AG04450 (cell line): Measurements from ENCODE around the gene CYP2D6. TPM values are rescaled to one million over a fixed set of nuclear protein-coding genes. Genes with fewer than 3 reads are reported as not detected.
"Not testable (repeated sequence)": the region's sequence is repeated elsewhere in the genome, so short reads cannot be mapped to it uniquely, and the experiment has no call there.

ENCODE experiments used
- CTCF ChIA-PET: fragments of 300-600, 350-600 bp; formaldehyde crosslinking; extraction: SDS; loops from one replicate; lab custom pipeline; 2022; ENCODE audit warnings: antibody characterized with exemption, inconsistent platforms; lab: Charles Lee
- POLR2A ChIA-PET: fragments of 350-600 bp; formaldehyde crosslinking; extraction: SDS; loops from one replicate; lab custom pipeline; 2021; ENCODE audit warnings: antibody characterized with exemption, inconsistent platforms; lab: Yijun Ruan, JAX
- DNase-seq: peaks from one replicate; pipeline ENCODE4 v3.0.0-alpha.2; 2011; ENCODE audit warnings: low read depth, low spot score
- H3K27ac ChIP-seq: one replicate; pipeline ENCODE4 v1.5.1; 2012; ENCODE audit warnings: low read depth, low read length, control low read depth
- H3K27me3 ChIP-seq: one replicate; pipeline ENCODE4 v1.6.0; 2012; ENCODE audit warnings: low read length; ENCODE audit not compliant: control insufficient read depth, insufficient read depth
- H3K4me3 ChIP-seq: 2 replicates; pipeline ENCODE4 v1.5.1; 2011; ENCODE audit warnings: mild to moderate bottlenecking, low read depth, low read length, control low read depth
- H3K9me3 ChIP-seq: 2 replicates; pipeline ENCODE4 v1.5.1; 2012; ENCODE audit warnings: low read length; ENCODE audit not compliant: control insufficient read depth, insufficient read depth
- CTCF ChIP-seq: IDR thresholded peaks from 2 replicates; pipeline ENCODE4 v1.5.1; 2011; ENCODE audit warnings: low read depth, low read length, control low read depth, inconsistent platforms
- polyA plus RNA-seq: library from polyadenylated mRNA; depleted of rRNA; stranded (reverse); fragments of >200 nt; gene quantifications from 2 replicates; pipeline ENCODE4 v1.2.3, GENCODE V29; 2011

CYP2D6 gene
- polyA plus RNA-seq, 1 experiment: 0.15 TPM

- Histone ChIP-seq H3K9me3 (peaks cover 13% of the 10 kb centered on the region), H3K4me3 (no peak overlapping the region), H3K27me3 (no peaks in the 10 kb centered on the region), H3K27ac (no peak overlapping the region)
- no peak for DNase-seq
- no peak for TF ChIP-seq CTCF
- ChIA-PET POLR2A (no interaction called here), CTCF (interaction anchor here (0.6 to 1.4 kb wide), 2 partner anchors 26 to 102 kb away, joined by 3 to 7 read pairs; no protein-coding TSS in a partner anchor)
Measured at GRCh38 chr22:42116848-42117424, 13.7 kb downstream of the CYP2D6 start.

- peaks cover 13% of the 10 kb centered on the region for H3K9me3 ChIP-seq
- CTCF ChIA-PET: interaction anchor here (0.6 to 1.0 kb wide), 2 partner anchors 55 to 418 kb away, joined by 3 read pairs; no protein-coding TSS in a partner anchor
- H3K27me3 ChIP-seq, H3K27ac ChIP-seq, H3K4me3 ChIP-seq, DNase-seq, POLR2A ChIA-PET: not testable (repeated sequence)
Measured at GRCh38 chr22:42115420-42115830, 15.2 kb downstream of the CYP2D6 start.

GRCh38 chr22:42114721-42115120, 15.9 kb downstream of the CYP2D6 start:
- no peak overlapping the region for H3K4me3 ChIP-seq
- H3K9me3 ChIP-seq: peaks cover 13% of the 10 kb centered on the region
- H3K27ac ChIP-seq: no peak overlapping the region
- H3K27me3 ChIP-seq: no peaks in the 10 kb centered on the region
- CTCF ChIA-PET: interaction anchor here (0.6 to 1.0 kb wide), 2 partner anchors 56 to 417 kb away, joined by 3 read pairs; no protein-coding TSS in a partner anchor
- no peak for DNase-seq
- peak; percentile 48 for TF ChIP-seq CTCF
- POLR2A ChIA-PET: no interaction called here

- CTCF ChIA-PET: interaction anchor here (0.9 to 2.0 kb wide), 2 partner anchors 22 to 146 kb away, joined by 4 to 7 read pairs; no protein-coding TSS in a partner anchor
- H3K4me3 ChIP-seq, POLR2A ChIA-PET, DNase-seq, H3K27me3 ChIP-seq, H3K27ac ChIP-seq: not testable (repeated sequence)
- TF ChIP-seq CTCF: 0 out of 2 replicates have a peak, but pooled peaks have one; percentile 12
- peaks cover 17% of the 10 kb centered on the region for H3K9me3 ChIP-seq
Measured at GRCh38 chr22:42112793-42113192, 17.8 kb downstream of the CYP2D6 start.

GRCh38 chr22:42111798-42112197, 18.8 kb downstream of the CYP2D6 start:
- Histone ChIP-seq H3K27ac (no peak overlapping the region), H3K27me3 (peaks cover 2% of the 10 kb centered on the region), H3K4me3 (no peak overlapping the region), H3K9me3 (peaks cover 17% of the 10 kb centered on the region)
- no peak for TF ChIP-seq CTCF
- POLR2A ChIA-PET: no interaction called here
- CTCF ChIA-PET: interaction anchor here (0.6 to 2.0 kb wide), 4 partner anchors 11 to 119 kb away, joined by 3 to 7 read pairs (median 6); no protein-coding TSS in a partner anchor
- DNase-seq: no peak
